IPS DF 4.7 (cell line): ENCODE data around the gene ZNF784.

ENCODE experiments used
- DNase-seq: peaks from one replicate; pipeline ENCODE4 v3.0.0-alpha.2; 2013; ENCODE audit warnings: low spot score; ENCODE audit errors: extremely low read depth

ZNF784 gene

DNA sequence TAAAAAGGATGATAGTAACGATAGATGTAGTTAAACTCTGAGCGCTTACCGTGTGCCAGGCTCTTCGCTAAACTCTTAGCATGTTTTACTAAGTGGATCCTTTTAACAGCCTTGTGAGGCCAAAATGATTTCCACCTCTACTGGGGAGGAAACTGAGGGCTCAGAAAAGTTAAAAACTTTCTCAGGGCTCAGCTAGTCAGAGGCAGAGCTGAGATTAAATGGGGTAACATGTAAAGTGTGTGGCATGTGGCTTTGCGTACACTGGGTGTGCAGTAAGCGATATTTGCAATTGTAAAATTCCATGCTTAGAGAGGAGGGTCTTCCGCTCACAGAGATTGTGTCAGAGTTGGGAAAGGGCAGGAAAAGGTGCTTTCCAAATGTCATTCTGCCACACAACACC lies 32.2 kb upstream of the ZNF784 start:
- no peak for DNase-seq

DNA sequence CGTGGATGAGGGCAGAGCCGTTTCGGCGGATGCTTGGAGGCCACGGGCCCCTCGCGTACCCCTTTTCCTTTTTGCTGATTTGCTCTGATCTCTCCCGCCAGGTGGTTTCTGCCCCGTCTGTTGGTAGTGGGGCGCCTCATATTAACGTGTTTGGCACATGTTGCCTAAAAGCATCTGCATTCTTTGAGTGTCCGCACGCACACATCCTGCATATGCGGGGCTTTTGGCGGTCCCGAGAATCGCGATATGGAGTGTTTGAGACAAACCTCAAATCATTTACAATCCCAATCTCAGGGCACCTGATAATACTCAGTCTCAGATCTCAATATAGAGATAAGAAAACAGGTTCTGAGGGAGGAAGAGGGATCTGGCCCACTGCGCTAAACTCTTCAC lies 31.3 kb upstream of the ZNF784 start:
- no peak for DNase-seq

DNA sequence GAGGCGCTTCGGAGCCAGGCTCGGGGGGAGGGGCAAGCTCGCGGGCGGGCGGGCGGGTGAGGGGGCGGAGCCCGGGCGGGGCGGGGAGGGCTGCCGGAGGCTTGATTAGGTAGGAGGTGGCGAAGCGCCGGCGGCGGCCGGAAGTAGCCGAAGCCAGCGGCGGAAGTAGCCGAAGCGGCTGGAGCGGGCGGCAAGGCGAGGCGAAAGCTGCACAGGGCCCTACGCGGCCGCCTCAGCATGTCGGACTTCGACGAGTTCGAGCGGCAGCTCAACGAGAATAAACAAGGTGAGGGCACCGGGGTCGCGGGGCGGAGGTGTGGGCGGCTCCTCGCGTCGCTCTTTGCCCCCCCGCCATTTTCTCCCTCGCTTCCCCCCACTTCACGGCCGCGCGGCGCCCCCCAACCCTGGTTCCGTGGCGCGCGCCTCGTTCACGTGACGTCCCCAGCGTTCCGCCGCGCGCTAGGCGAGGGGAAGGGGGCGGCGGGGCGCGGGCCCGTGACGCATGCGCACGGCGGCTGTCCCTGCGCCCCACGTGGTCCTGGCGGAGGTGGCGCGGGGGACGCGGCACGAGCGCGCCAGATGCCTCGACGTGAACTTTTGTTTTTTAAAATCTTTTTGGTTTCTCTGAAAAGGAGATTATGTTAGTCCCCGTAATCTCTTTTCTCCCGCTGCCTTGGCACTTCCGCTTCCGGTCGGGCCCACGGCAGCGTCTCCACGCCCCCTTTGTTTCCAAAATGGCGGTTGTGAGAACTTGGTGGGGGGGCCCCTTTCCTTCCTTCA lies 30.7 kb upstream of the ZNF784 start, which contains the start of gene U2AF2:
TSS of gene U2AF2 (plus strand) at position 168 of the 780 bp plus-strand sequence. CDS start at position 238, 70 bp downstream.
- DNase-seq = no peak

DNA sequence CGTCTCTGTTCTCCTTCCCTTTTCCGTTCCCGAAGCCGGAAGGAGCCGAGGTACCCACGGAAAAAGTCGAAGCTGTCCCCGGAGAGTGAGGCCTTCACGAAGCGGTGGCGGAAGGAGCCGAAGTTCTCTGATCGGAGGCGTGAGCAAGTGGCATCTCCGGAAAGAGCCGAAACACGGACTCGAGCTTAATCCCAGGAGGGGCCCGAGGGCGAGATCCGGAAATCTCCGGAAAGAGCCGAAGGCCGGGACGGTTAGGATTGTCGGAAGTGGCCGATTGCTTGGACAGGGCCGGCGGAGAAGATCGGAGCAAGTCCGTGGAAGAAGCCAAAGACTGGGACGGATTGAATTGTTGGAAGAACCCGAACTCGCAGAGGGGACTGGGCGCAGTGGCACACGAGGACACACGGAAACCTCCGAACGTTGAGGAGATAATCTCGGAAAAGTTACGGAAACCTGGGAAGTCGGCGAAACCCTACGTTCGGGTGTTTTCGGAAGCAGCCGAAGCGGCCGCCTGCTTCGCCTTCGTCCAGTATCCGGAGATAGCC lies 30.0 kb upstream of the ZNF784 start:
- no peak for DNase-seq

DNA sequence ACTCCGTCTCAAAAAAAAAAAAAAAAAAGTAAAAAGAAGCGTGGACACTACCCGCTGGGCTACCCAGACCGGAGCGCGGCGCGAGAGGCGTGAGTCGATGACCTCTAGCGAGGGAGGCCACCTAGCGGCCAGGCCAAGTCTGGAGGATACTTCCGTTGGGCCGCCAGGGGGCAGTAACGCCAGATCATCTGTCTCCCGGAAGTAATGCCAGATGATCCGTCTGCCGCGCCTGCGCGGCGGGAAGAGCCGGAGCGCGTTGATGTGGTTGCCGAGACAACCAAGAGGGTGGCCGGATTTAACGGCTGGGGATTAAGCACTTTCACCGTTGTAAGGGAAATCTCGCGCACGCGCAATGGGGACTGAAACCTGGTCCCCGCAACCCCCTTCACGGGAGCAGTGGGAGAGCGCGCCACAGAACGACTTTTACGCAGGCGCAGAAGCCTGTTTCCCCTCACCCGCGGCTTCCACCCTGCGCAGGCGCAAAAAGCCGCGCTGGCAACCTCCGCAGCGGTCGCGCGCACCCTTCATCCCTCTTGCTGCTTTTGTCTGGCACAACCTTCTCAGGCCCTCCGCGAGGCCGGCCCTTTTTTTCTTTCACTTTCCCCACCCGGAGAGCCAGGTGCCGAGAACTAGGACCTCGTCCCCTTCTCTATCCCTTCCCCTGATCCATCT lies 29.4 kb upstream of the ZNF784 start:
- DNase-seq = no peak

DNA sequence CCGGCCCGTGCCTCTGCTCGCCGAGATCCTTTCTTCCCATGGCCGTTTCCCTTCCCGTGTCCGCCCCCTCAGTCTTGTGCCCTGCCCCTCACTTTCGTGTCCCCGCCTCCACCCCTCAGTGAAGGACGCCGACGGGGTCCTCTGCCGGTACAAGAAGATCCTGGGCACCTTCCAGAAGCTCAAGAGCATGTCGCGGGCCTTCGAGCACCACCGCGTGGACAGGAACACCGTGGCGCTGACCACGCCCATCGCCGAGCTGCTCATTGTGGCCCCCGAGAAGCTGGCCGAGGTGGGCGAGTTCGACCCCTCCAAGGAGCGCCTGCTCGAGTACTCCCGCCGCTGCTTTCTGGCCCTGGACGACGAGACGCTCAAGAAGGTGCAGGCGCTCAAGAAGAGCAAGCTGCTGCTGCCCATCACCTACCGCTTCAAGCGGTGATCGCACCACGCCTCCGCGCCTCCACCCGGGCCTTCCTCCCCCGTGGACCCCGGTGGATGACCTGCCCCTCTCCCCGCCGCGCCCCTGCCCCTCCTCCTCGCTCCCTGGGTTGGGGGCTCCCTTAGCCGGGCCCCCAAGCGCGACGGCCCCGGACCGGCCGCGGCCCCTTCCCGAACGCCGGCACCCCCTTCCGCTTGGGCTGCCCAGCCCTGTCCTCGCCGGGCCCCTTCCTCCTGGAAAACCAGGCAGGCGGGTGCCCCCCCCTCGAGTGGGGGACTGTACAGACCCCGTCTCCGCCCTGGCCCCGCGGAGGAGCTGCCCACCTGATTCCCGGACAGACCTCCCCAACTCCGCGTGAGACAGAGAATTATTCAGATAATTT lies 28.2 kb upstream of the ZNF784 start:
- no peak for DNase-seq

DNA sequence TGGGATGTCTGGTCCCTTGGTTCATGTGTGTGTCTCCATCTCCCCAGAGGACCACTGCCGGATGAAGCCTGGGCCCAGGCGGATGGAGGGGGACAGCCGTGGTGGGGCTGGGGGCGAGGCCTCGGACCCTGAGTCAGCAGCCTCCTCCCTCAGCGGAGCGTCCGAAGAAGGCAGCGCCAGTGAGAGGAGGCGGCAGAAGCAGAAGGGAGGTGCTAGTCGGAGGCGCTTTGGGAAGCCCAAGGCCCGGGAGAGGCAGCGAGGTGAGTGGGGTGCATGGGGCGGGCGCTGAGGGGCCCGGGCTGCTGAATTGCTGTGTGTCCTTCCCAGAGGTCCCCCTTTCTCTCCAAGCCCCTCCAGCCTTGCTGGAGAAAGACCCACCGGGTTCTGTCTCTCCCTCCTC lies 26.9 kb upstream of the ZNF784 start:
- no peak for DNase-seq

DNA sequence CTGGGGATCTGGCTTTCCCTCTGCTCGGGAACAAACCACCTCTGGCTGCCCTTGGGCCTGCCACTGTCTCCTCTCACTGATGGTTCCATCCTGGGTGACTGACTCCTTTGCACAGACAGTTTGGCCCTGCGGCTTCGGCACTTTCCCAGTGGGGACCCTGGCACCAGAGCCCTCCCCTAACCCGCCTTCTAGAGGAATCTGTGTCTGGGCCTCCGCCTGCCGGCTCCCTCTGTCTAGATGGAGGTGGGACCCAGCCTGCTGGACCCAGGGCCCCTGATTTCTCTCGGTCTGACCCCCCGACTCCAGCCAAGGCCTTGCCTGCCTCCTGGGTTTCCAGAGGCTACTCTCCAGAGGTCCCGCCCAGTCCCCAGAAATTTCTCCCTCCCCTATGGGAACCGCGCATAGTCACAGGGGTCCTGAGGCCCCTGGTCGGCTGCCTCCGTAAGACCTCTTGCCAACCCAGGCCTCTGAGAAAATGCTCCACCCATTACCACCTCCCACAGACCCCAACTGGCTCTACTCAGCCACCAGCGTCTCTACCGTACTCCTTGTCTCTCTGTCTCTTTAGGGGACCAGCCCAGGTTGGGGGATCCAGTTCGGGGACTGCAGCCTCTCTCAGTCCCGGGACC lies 26.4 kb upstream of the ZNF784 start:
- no peak for DNase-seq

DNA sequence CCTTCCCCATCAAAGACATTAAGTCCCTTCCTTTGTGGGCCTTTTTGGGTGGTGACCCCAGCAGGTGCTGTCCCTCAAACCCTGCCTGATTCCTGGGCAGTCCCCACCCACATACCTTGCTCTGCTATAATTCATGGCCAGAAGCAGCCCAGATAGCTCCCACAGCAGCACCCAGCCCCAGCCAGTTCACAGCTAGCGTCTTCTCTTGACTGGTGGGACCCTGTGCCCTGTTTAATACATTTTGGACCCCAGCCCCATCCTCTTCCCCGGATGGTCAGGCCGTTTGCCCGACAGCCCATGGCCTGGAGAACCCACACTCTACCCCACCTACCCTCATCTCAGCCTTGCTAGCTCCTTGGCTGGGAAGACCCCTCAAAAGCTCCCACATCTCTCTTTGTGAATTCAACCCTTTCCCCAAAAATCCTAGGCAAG lies 25.8 kb upstream of the ZNF784 start:
- no peak for DNase-seq

DNA sequence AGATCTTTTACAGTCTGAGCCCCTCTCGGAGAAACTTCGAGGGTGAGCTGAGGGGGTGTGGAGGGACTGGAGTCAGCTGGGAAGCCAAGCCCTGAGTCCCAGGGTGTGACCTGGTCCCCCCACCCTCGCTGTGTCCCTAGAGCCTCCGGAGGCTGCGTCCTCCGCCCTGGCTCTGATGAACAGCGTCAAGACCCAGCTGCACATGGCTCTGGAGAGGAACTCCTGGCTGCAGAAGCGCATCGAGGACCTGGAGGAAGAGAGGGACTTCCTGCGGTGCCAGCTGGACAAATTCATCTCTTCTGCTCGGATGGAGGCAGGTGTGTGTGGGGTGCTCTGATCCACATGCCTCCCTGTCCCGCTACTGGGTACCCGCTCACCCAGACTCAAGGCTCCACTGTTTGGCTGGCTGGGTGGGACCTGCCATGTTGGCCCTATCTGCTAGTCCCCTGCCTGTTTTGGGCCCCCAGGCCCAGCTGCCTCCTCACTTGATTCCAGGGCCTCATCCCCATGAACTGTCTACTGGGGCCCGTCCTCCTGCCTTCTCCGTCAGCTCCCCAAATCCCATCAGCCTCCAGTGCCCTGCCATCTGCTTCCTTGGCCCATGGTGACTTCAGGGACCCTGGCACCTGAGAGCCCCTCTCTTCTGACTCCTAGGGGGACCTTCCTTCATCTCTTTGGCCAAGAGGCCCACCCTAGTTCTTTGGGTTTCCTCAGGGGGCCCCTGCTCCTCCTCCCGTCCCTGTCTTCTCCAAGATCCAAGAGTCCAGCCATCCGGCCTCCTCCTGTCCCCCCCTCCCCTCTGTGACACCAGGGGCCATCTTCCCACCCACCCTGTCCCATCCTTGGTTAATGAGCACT lies 25.1 kb upstream of the ZNF784 start:
- no peak for DNase-seq

DNA sequence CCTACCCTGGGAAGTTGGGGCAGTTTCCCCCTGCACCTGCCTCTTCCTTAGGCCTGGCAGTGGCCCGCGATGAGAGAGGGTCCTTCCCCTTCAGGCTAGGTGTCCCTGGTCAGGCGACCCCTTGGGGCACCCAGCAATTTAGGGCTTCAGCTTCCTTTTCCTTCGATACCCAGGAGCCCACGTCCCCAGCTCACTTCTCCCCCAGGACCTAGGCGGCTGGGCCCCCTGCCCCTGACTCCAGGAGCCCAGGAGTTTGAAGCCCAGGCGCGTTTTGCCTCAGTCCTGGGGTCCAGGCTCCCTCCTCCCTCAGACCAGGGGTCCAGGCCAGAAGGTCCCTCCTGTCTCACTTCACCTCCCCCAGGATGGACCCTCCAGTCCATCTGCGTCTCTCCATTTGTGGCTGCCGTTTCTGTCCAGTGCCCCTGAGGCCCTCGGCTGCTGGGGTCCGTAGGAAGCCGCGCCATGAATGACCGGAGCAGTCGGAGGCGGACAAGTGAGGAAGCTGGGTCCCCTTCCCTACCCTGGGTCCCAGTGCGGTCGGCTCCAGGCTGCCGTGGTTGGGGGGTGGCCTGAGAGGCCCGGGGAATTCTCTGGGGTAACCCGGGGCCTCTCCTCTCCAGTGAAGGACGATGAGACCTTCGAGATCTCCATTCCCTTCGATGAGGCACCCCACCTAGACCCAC lies 24.4 kb upstream of the ZNF784 start:
- no peak for DNase-seq

DNA sequence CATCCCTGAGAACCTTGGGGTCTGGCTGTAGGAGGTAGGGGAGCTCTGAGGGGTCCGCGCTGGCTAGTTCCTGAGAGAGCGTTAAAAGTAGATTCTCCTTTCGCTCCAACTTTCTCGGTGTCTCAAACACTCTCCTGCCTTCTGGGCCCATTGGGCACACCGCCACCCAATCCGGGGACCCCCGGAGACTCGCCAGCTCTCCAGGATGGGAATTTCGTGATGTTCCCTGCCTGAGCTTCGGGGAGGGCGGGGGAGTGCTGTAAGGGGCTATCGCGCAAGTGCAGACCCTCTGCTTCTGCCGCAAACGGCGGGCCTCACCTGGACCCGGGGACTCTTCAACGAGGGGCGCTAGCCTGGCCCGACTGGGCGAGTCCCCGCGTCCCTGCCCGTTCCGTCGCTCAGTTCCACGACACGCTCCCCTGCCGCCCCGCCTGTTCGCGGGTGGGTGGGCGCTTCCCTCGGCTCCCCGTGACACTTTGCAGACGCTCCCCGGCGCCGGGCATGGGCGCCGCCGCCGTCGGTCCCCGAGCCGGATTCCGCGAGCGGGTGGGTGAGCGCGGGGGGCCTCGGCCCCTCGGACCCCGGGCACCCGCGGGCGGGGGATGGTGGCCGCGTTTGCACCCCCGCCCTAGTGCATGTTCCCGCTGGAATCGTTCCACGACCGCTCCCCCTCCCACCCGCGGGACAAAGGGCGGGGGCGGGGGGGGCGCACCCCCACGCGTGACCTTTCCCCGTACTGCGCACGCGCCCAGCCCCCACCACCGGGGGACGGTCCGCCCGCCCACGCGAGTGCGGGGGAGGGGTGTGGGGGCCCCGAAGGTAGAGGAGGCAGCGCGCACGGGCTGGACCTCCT lies 23.6 kb upstream of the ZNF784 start, which contains the start of gene CCDC106:
TSS of gene CCDC106 (plus strand) at position 481 of the 853 bp plus-strand sequence. CDS start 835 bp downstream, outside the sequence.
- DNase-seq = no peak

DNA sequence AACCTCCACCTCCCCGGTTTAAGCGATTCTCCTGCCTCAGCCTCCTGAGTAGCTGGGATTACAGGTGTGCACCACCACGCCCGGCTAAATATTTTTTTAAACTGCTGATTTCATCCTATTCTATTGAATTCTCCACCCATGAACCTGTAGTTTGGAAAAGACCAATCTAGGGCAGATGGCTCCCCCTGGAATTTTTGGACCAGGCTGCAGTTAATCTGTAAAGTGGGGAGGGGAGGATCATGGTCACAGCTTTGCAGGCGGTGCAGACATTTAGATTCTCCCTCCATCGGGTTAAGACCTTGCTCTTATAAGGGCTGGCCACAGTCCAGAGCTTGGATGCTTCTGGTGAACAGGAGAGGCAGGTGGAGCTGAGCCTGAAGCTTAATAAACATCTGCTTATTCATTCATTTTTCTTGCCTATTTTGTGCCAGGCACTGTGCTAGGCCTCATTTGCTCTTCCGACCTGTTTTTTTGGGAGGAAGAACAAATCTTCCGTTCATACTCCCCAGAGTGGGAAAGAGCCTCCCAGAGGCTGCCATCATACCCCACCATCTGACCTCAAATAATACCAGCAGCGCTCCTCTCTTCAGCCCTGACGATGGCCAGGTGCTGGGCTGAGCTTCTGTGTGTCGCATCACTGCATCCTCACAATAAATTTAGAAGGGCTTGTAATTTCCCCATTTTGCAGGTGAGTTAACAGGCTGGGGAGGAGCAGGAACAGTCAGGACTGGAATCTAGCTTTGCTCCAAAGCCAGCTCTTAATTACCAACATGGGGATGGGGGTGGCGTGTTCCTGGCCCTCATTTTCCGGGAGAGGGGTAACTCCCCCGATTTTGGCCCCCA lies 22.7 kb upstream of the ZNF784 start:
- no peak for DNase-seq

DNA sequence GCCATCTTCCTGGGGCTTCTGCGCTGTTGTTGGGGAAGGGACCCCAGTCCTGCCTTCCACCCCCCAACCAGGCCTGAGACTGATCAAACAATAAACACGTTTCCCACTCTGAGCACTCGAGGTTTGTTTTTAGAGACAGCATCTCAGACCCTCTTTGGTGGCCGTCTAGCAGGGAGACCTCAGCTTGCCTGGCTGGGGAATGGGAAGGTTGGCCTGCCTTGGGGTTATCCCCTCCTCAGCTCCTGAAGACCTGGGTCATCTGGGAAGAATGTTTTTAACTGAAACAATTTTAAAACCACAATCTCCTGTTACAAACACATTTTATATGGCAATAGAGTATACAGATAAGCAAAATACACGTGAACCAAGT lies 21.1 kb upstream of the ZNF784 start:
- DNase-seq = no peak

DNA sequence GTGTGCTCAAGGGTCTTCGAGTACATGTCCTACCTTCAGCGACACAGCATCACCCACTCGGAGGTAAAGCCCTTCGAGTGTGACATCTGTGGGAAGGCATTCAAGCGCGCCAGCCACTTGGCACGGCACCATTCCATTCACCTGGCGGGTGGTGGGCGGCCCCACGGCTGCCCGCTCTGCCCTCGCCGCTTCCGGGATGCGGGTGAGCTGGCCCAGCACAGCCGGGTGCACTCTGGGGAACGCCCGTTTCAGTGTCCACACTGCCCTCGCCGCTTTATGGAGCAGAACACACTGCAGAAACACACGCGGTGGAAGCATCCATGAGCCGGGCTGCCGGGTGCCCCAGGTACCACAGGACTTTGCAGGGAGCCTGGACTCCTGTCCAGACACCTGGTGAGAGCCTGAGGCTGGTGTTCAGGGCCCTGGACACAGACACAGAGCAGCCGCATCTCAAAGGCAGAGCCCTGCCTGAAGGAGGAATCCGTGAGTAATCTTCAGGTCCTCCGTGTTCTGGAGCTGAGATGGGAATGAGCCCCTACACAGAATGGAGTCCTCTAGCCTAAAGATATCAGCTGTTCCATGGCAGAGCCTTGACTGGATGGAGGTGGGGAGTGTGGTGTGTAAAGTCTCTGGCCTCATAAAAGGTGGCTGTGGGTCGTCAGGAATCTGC lies 20.6 kb upstream of the ZNF784 start:
- no peak for DNase-seq

DNA sequence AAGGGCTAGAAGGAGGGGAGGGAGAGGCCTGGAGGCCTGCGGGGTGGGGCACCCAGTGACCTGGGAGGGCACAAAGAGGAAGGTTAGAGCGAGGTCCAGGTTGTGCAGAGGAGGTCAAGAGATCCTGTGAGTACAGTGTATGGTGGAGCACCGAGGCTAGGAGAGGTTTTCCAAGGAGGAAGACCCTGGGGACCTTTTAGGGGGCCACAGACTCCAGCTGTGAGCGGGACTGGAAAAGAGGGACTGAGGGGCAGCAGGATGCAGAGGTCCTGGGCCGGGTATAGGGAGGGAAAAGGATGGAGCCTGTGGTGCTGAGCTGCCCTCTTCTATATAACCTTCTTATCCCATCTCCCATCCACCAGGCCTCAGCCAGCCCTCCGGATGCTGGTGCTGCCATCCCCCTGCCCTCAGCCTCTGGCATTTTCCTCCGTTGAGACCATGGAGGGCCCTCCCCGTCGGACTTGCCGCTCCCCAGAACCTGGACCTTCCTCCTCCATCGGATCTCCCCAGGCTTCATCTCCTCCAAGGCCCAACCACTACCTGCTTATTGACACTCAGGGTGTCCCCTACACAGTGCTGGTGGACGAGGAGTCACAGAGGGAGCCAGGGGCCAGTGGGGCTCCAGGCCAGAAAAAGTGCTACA lies 19.9 kb upstream of the ZNF784 start:
- DNase-seq = no peak

DNA sequence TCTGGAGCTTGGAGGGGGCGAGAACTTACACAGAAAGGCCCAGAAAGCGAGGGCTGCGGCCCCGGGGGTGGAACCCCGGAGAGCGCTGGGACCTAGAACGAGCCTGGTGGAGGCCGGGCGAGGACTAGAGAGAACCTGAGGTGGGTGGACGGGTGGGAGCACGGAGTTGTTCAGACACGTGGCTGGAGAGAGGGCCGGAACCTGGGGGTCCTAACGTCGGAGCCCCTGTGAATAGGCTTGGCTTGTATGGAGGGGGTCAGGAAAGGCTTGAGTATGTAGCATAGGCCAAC lies 19.5 kb upstream of the ZNF784 start:
- no peak for DNase-seq
